Muscle of leg (tissue), 11 donors: ENCODE measurements around the gene PRDM16. TPM values are rescaled to one million over a fixed set of nuclear protein-coding genes. Genes with fewer than 3 reads are reported as not detected.
"Not testable (repeated sequence)": the region's sequence is repeated elsewhere in the genome, so short reads cannot be mapped to it uniquely, and the experiment has no call there.

Source experiments
- DNase-seq: peaks from one replicate; pipeline ENCODE4 v3.0.0; 2013
- H3K27ac ChIP-seq: one replicate; pipeline ENCODE4 v1.5.1; 2013; ENCODE audit warnings: mild to moderate bottlenecking, low read length, control low read depth
- H3K27me3 ChIP-seq: one replicate; pipeline ENCODE4 v1.6.1; 2013; ENCODE audit warnings: low read length; ENCODE audit not compliant: control insufficient read depth, insufficient read depth
- H3K36me3 ChIP-seq: one replicate; pipeline ENCODE4 v1.6.1; 2013; ENCODE audit warnings: low read length; ENCODE audit not compliant: control insufficient read depth, insufficient read depth
- H3K4me1 ChIP-seq: one replicate; pipeline ENCODE4 v1.6.1; 2013; ENCODE audit warnings: low read length; ENCODE audit not compliant: control insufficient read depth, insufficient read depth
- H3K4me3 ChIP-seq: one replicate; pipeline ENCODE4 v1.5.1; 2013; ENCODE audit warnings: low read length, control low read depth
- H3K9me3 ChIP-seq: replicated peaks from 2 replicates; pipeline ENCODE4 v1.6.1; 2013; ENCODE audit warnings: low read depth, low read length; ENCODE audit not compliant: control insufficient read depth
- WGBS: methylation state at CpG from one replicate; pipeline ENCODE4 v1.1.5; 2013; ENCODE audit warnings: missing lambda C conversion rate; ENCODE audit not compliant: insufficient coverage; 5-methylcytosine and 5-hydroxymethylcytosine counted together
- polyA plus RNA-seq, 8 donors: library from polyadenylated mRNA; unstranded; fragments of 120-200 nt; gene quantifications; one replicate each; pipeline versions ENCODE4 v1.2.1 to v1.2.3, GENCODE V29; 2013; ENCODE audit warnings: inconsistent platforms in 1 of 8, low replicate concordance in 1 of 8; ENCODE audit not compliant: insufficient read length in 8 of 8, insufficient read depth in 1 of 8
- total RNA-seq: library from RNA; stranded (reverse); fragments of 120-200 nt; gene quantifications from one replicate; pipeline ENCODE4 v1.2.4, GENCODE V29; 2013

Gene PRDM16
- total and polyA plus RNA-seq, 9 donors = 0.43 to 1.9 (median 0.95) TPM

DNA sequence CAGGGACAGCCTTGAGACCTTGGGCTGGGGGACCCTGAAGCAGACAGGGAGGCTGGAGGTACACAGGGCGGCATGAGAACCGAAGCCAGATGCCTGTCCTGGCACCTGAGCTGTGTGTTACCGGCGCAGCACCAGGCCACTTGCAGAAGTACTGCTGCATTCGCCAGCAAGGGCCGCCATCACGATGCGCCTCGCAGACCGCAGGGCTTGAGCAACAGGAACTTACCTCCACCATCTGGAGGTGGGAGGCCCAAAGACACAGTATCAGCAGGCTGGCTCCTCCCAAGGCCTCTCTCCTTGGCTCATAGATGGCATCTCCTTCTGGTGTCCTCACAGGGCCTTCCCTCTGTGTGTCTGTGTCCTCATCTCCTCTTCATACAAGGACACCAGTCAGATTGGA is 90.1 kb downstream of the PRDM16 start:
- Histone ChIP-seq H3K27ac (no peak overlapping the region), H3K4me3 (no peak overlapping the region), H3K4me1 (peaks cover 9% of the 10 kb centered on the region), H3K36me3 (no peaks in the 10 kb centered on the region), H3K9me3 (no peaks in the 10 kb centered on the region), H3K27me3 (peaks cover 70% of the 10 kb centered on the region)
- no peak for DNase-seq
- 95% methylated on average over 10 of the region's 10 CpGs for WGBS

DNA sequence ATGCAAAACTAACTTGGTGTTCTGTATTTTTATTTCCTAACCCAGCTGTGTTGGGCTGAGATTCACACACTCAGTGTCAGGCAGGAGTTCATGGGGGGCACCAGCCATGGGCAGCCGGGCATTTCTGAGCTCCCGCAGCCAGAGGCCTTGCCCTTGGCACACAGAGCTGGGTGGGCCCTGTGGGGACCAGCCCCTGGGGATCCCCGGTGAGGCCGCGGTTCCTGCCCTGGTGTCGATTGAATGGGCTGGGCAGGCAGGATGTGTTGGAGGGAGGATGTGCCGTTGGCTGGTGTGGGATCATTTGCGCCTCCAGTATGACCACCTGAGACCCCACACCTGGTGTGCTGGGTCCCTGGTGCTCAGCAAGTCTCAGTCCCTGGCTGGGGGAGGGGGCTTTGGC is 91.0 kb downstream of the PRDM16 start:
- H3K27ac ChIP-seq = no peak overlapping the region
- no peak overlapping the region for H3K4me3 ChIP-seq
- H3K36me3 ChIP-seq = no peaks in the 10 kb centered on the region
- 81% methylated on average over 8 of the region's 8 CpGs for WGBS
- H3K4me1 ChIP-seq = peaks cover 7% of the 10 kb centered on the region
- H3K27me3 ChIP-seq = peaks cover 65% of the 10 kb centered on the region
- DNase-seq = no peak
- H3K9me3 ChIP-seq = no peaks in the 10 kb centered on the region

DNA sequence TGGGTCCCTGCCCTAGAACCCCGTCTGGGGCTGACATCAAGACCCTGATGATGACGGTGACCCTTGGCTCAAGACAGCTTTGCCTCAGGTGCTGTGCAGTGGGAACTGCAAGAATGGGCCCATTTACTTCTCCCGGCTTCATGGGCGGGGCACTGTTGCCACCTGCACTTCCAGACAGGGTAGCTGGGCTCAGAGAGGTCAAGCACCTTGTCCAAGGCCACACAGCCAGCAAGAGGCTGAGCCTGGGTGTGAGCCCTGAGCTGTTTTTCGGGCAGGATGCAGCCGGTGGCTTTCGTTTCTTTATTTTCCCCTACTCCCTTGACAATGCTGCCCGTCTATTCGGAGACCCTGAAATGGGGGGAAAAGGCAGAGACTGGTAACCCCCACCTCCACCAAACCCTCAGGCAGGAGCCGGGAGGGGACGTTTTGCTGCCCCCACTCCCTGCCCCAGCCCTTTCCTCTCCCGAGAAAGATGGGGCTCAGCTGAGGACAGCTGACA is 91.7 kb downstream of the PRDM16 start:
- no peak for DNase-seq
- H3K4me1 ChIP-seq = peaks cover 2% of the 10 kb centered on the region
- 73% methylated on average over 5 of the region's 12 CpGs for WGBS
- no peak overlapping the region for H3K4me3 ChIP-seq
- H3K9me3 ChIP-seq = no peaks in the 10 kb centered on the region
- H3K27me3 ChIP-seq = peaks cover 58% of the 10 kb centered on the region
- no peak overlapping the region for H3K27ac ChIP-seq
- no peaks in the 10 kb centered on the region for H3K36me3 ChIP-seq

DNA sequence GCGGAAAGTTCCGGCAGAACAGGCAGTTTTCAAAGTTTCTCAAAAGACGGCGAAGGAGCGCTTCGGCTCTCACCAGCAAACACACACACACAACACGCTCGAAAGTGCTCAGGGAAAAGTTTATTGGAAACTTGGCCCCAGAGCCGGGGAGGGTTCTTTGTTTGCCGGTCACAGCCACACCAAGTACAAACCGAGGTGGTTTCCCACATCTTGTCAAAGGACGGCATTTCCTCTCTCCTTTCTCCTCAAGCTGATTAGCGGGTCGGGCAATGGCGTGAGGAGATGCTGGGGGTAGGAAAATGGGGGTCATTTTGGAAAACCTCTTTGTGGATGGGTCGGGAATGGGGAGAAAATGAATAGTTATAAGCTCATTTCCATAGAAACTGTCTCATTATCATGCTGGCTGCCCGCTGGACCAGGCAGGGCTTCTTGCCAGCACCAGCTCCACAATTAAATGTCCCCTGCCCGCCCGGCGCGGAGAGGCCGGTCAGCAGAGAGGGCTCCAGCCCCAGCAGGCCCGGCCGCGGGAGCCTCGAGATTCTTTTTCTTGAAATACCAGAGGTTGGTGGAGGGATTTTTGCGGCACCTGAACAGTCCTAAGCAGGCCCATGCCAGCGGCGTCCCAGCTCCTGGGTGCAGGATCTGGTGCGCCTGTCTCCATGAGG is 92.3 kb downstream of the PRDM16 start:
- peaks cover 53% of the 10 kb centered on the region for H3K27me3 ChIP-seq
- DNase-seq = peak; percentile 18
- no peak overlapping the region for H3K4me3 ChIP-seq
- 68% methylated on average over 19 of the region's 30 CpGs for WGBS
- H3K36me3 ChIP-seq = no peaks in the 10 kb centered on the region
- no peak overlapping the region for H3K27ac ChIP-seq
- peaks cover 2% of the 10 kb centered on the region for H3K4me1 ChIP-seq
- no peaks in the 10 kb centered on the region for H3K9me3 ChIP-seq

DNA sequence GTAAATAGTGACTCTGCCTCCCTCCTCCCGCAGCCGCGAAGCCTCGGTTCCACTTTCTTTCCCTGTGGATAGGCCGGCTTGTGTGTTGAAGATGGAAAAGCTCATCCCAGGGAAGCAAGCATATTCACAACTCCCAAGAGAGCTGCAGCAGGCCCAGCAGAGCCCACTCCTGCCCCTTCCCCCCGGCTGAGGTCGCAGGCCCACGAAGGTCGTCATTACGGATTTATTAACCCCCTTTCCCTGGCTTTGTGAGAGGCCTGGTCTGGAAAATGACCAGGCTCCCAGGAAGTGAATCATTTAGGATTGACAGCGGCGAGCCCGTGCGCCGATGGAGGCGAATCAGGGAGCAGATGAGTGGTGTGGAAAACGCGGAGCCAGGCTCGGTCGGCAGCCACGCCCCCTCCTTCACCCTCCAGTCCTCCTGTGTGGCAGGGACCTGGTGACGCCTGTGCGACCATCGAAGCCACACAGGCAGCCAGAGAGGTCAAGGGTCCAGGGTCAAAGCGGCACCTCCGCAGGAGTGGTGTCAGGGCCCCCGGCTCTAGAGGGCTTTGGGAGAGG is 93.4 kb downstream of the PRDM16 start:
- peaks cover 46% of the 10 kb centered on the region for H3K27me3 ChIP-seq
- 47% methylated on average over 12 of the region's 27 CpGs for WGBS
- H3K36me3 ChIP-seq = no peaks in the 10 kb centered on the region
- no peak for DNase-seq
- H3K4me1 ChIP-seq = peaks cover 2% of the 10 kb centered on the region
- no peak overlapping the region for H3K27ac ChIP-seq
- no peaks in the 10 kb centered on the region for H3K9me3 ChIP-seq
- no peak overlapping the region for H3K4me3 ChIP-seq

DNA sequence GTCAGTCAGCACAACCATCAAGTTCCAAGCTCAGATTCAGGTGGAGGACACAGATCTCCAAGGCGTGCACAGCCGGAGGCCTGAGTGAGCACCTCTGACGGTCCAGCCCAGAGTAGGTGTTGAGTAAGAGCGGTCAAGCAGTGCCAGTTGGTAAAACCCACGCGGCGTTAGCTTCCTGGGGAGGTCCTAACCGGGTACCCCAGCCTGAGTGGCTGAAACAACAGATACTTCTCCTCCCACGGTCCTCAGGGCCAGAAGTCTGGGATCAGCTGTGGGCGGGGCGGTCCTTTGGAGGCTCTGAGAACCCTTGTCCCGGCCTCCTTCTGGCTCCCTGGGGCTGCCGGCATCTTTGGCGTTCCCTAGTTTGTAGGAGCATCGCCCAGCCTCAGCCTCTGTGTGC is 94.4 kb downstream of the PRDM16 start:
- peaks cover 42% of the 10 kb centered on the region for H3K27me3 ChIP-seq
- H3K4me3 ChIP-seq = no peak overlapping the region
- no peak overlapping the region for H3K27ac ChIP-seq
- H3K36me3 ChIP-seq = no peaks in the 10 kb centered on the region
- WGBS = 76% methylated on average over 14 of the region's 15 CpGs
- peaks cover 2% of the 10 kb centered on the region for H3K4me1 ChIP-seq
- H3K9me3 ChIP-seq = no peaks in the 10 kb centered on the region
- no peak for DNase-seq

DNA sequence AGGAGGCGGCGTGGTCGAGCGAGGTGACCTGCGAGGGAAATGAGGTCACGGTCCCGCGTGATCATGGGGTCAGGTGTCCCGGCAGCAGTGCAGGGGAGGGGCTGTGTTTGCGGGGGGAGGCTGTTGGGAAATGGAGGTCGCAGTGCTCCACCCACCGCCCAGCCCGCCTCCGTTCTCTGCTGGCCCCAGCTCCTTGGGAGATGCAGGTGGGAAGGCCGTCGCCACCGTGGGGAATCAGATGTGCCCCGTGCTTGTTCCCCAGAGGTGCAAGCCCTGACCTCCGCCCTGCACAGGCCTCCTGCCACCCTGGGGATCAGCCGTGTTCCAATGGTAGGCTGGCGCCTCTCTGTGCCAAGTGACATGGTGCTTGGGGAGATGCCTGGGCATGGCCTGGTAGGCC is 95.7 kb downstream of the PRDM16 start:
- peaks cover 6% of the 10 kb centered on the region for H3K4me1 ChIP-seq

DNA sequence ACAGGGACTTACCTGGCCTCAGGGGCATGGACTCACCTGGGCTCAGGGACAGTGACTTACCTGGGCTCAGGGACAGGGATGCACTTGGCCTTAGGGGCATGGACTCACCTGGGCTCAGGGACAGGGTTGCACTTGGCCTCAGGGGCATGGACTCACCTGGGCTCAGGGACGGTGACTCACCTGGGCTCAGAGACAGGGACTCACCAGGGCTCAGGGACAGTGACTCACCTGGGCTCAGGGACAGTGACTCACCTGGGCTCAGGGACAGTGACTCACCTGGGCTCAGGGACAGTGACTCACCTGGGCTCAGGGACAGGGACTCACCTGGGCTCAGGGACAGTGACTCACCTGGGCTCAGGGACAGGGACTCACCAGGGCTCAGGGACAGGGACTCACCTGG is 96.2 kb downstream of the PRDM16 start:
- H3K4me3 ChIP-seq, H3K9me3 ChIP-seq, H3K36me3 ChIP-seq, H3K27ac ChIP-seq, DNase-seq: not testable (repeated sequence)
- H3K4me1 ChIP-seq = peaks cover 11% of the 10 kb centered on the region
- 87% methylated on average over 1 of the region's 1 CpG for WGBS
- H3K27me3 ChIP-seq = peaks cover 37% of the 10 kb centered on the region

More for the DNA sequence above, 95.7 kb downstream of the PRDM16 start:
- WGBS = 51% methylated on average over 17 of the region's 21 CpGs
- Histone ChIP-seq H3K4me3 (no peak overlapping the region), H3K27me3 (peaks cover 40% of the 10 kb centered on the region), H3K27ac (no peak overlapping the region), H3K36me3 (no peaks in the 10 kb centered on the region), H3K9me3 (no peaks in the 10 kb centered on the region)
- DNase-seq = no peak

DNA sequence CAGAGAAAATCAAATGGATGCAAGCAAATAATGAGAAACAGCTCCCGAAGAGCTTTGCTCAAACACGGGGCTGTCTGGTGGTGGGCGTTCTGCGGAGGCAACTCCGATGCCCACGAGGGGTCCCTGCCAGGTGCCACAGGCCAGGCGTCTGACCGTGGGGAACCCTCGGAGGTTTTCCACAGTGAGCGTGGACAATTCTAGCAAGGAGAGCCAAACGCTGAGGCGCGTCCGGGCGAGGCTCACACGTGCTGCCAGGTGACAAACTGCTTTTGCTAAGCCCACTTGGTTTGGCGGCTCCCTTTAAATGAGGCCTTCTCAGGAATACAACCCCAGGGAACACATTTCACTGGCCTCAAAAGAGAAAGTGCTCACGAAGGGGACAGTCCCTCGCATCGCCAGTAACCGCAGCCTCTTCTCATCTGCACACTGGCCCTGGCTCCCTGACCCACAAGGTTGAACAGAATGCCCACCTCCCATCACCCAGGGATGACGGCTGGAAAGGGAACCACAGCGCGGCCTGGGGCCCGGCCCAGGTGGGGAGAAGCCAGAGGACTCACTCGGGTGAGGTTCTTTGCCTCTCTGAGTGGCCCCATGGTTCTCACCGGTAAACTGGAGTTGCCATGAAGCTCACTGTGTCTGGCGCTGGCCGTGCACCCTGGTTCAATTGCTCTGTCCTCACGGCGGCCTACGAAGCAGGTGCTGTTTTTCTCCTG is 97.4 kb downstream of the PRDM16 start:
- 69% methylated on average over 31 of the region's 32 CpGs for WGBS
- H3K27me3 ChIP-seq = peaks cover 27% of the 10 kb centered on the region
- peaks cover 20% of the 10 kb centered on the region for H3K4me1 ChIP-seq

DNA sequence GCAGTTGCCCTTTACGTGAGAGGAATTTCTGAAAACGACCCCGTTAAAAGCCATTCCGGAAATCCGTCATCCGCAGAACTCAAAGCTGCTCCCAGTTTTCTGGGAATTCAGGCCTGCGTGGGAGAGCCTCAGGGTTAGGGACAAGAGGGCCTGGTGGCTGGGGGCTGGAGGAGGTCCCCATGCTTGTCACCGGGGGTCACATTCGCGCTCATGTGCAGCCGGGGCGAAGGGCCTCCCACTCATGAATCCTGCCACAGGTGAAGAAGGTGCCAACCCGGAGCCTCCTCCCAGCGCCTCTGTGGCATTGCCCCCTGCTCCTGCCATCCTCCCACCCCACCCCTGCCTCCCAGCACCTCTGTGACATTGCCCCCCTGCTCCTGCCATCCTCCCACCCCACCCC is 98.3 kb downstream of the PRDM16 start:
- 64% methylated on average over 9 of the region's 14 CpGs for WGBS
- Histone ChIP-seq H3K36me3 (no peaks in the 10 kb centered on the region), H3K27me3 (peaks cover 23% of the 10 kb centered on the region), H3K4me3 (no peak overlapping the region), H3K9me3 (no peaks in the 10 kb centered on the region), H3K27ac (no peak overlapping the region), H3K4me1 (peaks cover 26% of the 10 kb centered on the region)
- no peak for DNase-seq

More for the DNA sequence above, 97.4 kb downstream of the PRDM16 start:
- DNase-seq = no peak
- Histone ChIP-seq H3K9me3 (no peaks in the 10 kb centered on the region), H3K36me3 (no peaks in the 10 kb centered on the region), H3K27ac (no peak overlapping the region), H3K4me3 (no peak overlapping the region)
